GM21825 (cell line): Measurements from ENCODE around the gene ETV6.
A peak's percentile ranks its signal among the peaks of the same experiment; 100 is the strongest.

Experiments
- ATAC-seq: cut with Tn5 transposase; IDR thresholded peaks from one replicate; pipeline ENCODE4 v1.9.1; 2021; ENCODE audit warnings: mild to moderate bottlenecking, moderate library complexity; ENCODE audit not compliant: unreplicated experiment

The ETV6 gene

GRCh38 chr12:11839091-11839641, 189.7 kb downstream of the ETV6 start:
- ATAC-seq = no peak

- no peak for ATAC-seq
Measured at GRCh38 chr12:11840366-11840765, 190.9 kb downstream of the ETV6 start.

GRCh38 chr12:11846488-11846887, 197.0 kb downstream of the ETV6 start:
- ATAC-seq = no peak

GRCh38 chr12:11847539-11847938, 198.1 kb downstream of the ETV6 start:
- ATAC-seq = no peak

- ATAC-seq = no peak
Measured at GRCh38 chr12:11849757-11850504, 200.5 kb downstream of the ETV6 start.

- no peak for ATAC-seq
Measured at GRCh38 chr12:11853126-11853525, 203.7 kb downstream of the ETV6 start.

GRCh38 chr12:11854011-11854499, 204.6 kb downstream of the ETV6 start:
- no peak for ATAC-seq

- peak; percentile 62 for ATAC-seq
Measured at GRCh38 chr12:11855983-11856374, 206.5 kb downstream of the ETV6 start.

- ATAC-seq = no peak
Measured at GRCh38 chr12:11856971-11857370, 207.5 kb downstream of the ETV6 start.

- no peak for ATAC-seq
Measured at GRCh38 chr12:11859705-11860425, 210.4 kb downstream of the ETV6 start.

- ATAC-seq = no peak
Measured at GRCh38 chr12:11861155-11861863, 211.8 kb downstream of the ETV6 start.

GRCh38 chr12:11861864-11862600, 212.6 kb downstream of the ETV6 start:
- no peak for ATAC-seq

- ATAC-seq = no peak
Measured at GRCh38 chr12:11862798-11863197, 213.3 kb downstream of the ETV6 start.

- ATAC-seq = no peak
Measured at GRCh38 chr12:11863478-11863906, 214.0 kb downstream of the ETV6 start.

GRCh38 chr12:11863988-11864387, 214.5 kb downstream of the ETV6 start:
- ATAC-seq = no peak

GRCh38 chr12:11865824-11866223, 216.3 kb downstream of the ETV6 start:
- ATAC-seq = no peak

GRCh38 chr12:11868027-11868426, 218.6 kb downstream of the ETV6 start:
- no peak for ATAC-seq

GRCh38 chr12:11869406-11869805, 219.9 kb downstream of the ETV6 start:
- no peak for ATAC-seq

GRCh38 chr12:11870041-11870451, 220.6 kb downstream of the ETV6 start:
- ATAC-seq = no peak

GRCh38 chr12:11872055-11872454, 222.6 kb downstream of the ETV6 start:
- ATAC-seq = no peak
